GM12878 (cell line): ENCODE results near the gene OTUB2. TPM values are rescaled to one million over a fixed set of nuclear protein-coding genes. Genes with fewer than 3 reads are reported as not detected.

Experiments used
- ATAC-seq: fragments of 200-7000 bp; cut with Tn5 transposase; 3 replicates; pipeline ENCODE4 v1.9.1; 2020; ENCODE audit warnings: mild to moderate bottlenecking, moderate library complexity
- BruUV-seq: library from RNA; stranded (reverse); fragments of 400-500 nt; replicated peaks from 2 replicates; lab custom pipeline; 2021; lab: Mats Ljungman, UMichigan
- CTCF ChIA-PET: fragments of 300-600 bp; sonication (Branson Sonifier 250); formaldehyde crosslinking; extraction: SDS; loops from one replicate; lab custom pipeline; 2021; ENCODE audit warnings: inconsistent platforms; lab: Yijun Ruan, JAX
- POLR2A ChIA-PET: fragments of 350-600 bp; formaldehyde crosslinking; extraction: SDS; loops from one replicate; lab custom pipeline; 2021; ENCODE audit warnings: inconsistent platforms; lab: Charles Lee
- RAD21 ChIA-PET: fragments of 300-600 bp; sonication (Branson Sonifier 250); formaldehyde crosslinking; loops from one replicate; lab custom pipeline; 2023; ENCODE audit warnings: antibody characterized with exemption; ENCODE audit not compliant: unreplicated experiment; lab: Charles Lee
- SMC1A ChIA-PET: fragments of 300-600 bp; sonication (Branson Sonifier 250); formaldehyde crosslinking; loops from one replicate; lab custom pipeline; 2023; ENCODE audit not compliant: unreplicated experiment, uncharacterized antibody; lab: Charles Lee
- DNase-seq: peaks from one replicate; pipeline ENCODE4 v3.0.0-alpha.2; 2011; ENCODE audit warnings: low read depth, low spot score
- FAIRE-seq: peaks from 3 replicates; lab custom pipeline; 2011; peaks lifted over from hg19 to GRCh38; lab: Jason Lieb, UNC
- H2AFZ ChIP-seq: 2 replicates; pipeline ENCODE4 v1.6.0; 2011; ENCODE audit warnings: low read depth, low read length, control low read depth; ENCODE audit not compliant: control insufficient read depth
- H3K27ac ChIP-seq: 2 replicates; pipeline ENCODE4 v1.5.1; 2011; ENCODE audit warnings: control low read depth; ENCODE audit not compliant: control insufficient read depth, insufficient read depth
- H3K27me3 ChIP-seq, 2 experiments: replicated peaks in 1 of 2; 2 replicates each; pipeline versions ENCODE4 v1.6.0 to v1.6.1; 2011; ENCODE audit warnings: low read length in 1 of 2; ENCODE audit not compliant: control insufficient read depth in 2 of 2, insufficient read depth in 2 of 2
- H3K36me3 ChIP-seq, 2 experiments: 2 replicates each; pipeline ENCODE4 v1.5.1; 2011; ENCODE audit warnings: low read length in 1 of 2; ENCODE audit not compliant: control insufficient read depth in 2 of 2, insufficient read depth in 2 of 2
- H3K4me1 ChIP-seq: 2 replicates; pipeline ENCODE4 v1.6.1; 2011; ENCODE audit warnings: mild to moderate bottlenecking, low read length, moderate library complexity, mixed read lengths; ENCODE audit not compliant: control insufficient read depth, insufficient read depth
- H3K4me2 ChIP-seq: 2 replicates; pipeline ENCODE4 v1.6.0; 2011; ENCODE audit warnings: control low read depth; ENCODE audit not compliant: control insufficient read depth, insufficient read depth
- H3K4me3 ChIP-seq: fragments of 200-600 bp; sonication (generic); 2 replicates; pipeline ENCODE4 v1.5.1; 2016
- H3K79me2 ChIP-seq: 2 replicates; pipeline ENCODE4 v1.6.0; 2011; ENCODE audit warnings: low read length; ENCODE audit not compliant: control insufficient read depth, insufficient read depth
- H3K9ac ChIP-seq: 2 replicates; pipeline ENCODE4 v1.8.0; 2011; ENCODE audit warnings: low read length, control low read depth, mixed read lengths; ENCODE audit not compliant: control insufficient read depth, insufficient read depth
- H3K9me3 ChIP-seq: replicated peaks from 3 replicates; pipeline ENCODE4 v1.5.1; 2011; ENCODE audit warnings: mild to moderate bottlenecking, low read length; ENCODE audit not compliant: control insufficient read depth, insufficient read depth
- H4K20me1 ChIP-seq: 2 replicates; pipeline ENCODE4 v1.6.0; 2011; ENCODE audit not compliant: control insufficient read depth, insufficient read depth
- ATF3 ChIP-seq: IDR thresholded peaks from 2 replicates; pipeline ENCODE4 v1.6.1; 2011; ENCODE audit warnings: low read depth, mild to moderate bottlenecking, low read length, moderate library complexity, borderline replicate concordance; ENCODE audit errors: extremely low read depth
- BCL11A ChIP-seq: IDR thresholded peaks from 2 replicates; pipeline ENCODE4 v1.6.1; 2011; ENCODE audit warnings: low read depth, low read length
- CEBPB ChIP-seq, 2 experiments: fragments of 150-350 bp in 1 of 2; IDR thresholded peaks; 2 replicates each; pipeline ENCODE4 v1.6.1; 2012 to 2014; ENCODE audit warnings: low read depth in 2 of 2, low read length in 2 of 2, borderline replicate concordance in 1 of 2, inconsistent platforms in 1 of 2
- ETV6 ChIP-seq, 2 experiments: fragments of 450-650 bp in 1 of 2; IDR thresholded peaks in 1 of 2; conservative IDR thresholded peaks in 1 of 2; 2 replicates each; pipeline ENCODE4 v1.6.1; 2014; ENCODE audit warnings: antibody characterized with exemption in 1 of 2, borderline replicate concordance in 1 of 2, low read depth in 1 of 2, mild to moderate bottlenecking in 1 of 2, moderate library complexity in 1 of 2
- GATAD2B ChIP-seq: fragments of 450-650 bp; conservative IDR thresholded peaks from 2 replicates; pipeline ENCODE4 v1.6.1; 2017; ENCODE audit warnings: low read depth, mild to moderate bottlenecking, moderate library complexity
- LARP7 ChIP-seq: fragments of 450-650 bp; IDR thresholded peaks from 2 replicates; pipeline ENCODE4 v1.6.1; 2017; ENCODE audit warnings: mild to moderate bottlenecking
- MXI1 ChIP-seq: fragments of 150-350 bp; IDR thresholded peaks from 2 replicates; pipeline ENCODE4 v1.6.1; 2011; ENCODE audit warnings: low read depth, mild to moderate bottlenecking, inconsistent platforms, low read length, improper control_type of control experiment
- NFXL1 ChIP-seq: fragments of 450-650 bp; IDR thresholded peaks from 2 replicates; pipeline ENCODE4 v1.6.1; 2017; ENCODE audit warnings: antibody characterized with exemption, mild to moderate bottlenecking, borderline replicate concordance
- NR2C1 ChIP-seq: fragments of 450-650 bp; IDR thresholded peaks from 2 replicates; pipeline ENCODE4 v1.6.1; 2017; ENCODE audit warnings: antibody characterized with exemption, mild to moderate bottlenecking, moderate library complexity
- PAX5 ChIP-seq: IDR thresholded peaks from 2 replicates; pipeline ENCODE4 v1.6.1; 2011; ENCODE audit warnings: low read depth, low read length, borderline replicate concordance
- PAX8 ChIP-seq: fragments of 450-650 bp; IDR thresholded peaks from 2 replicates; pipeline ENCODE4 v1.6.1; 2017; ENCODE audit warnings: mild to moderate bottlenecking, moderate library complexity
- POLR2A ChIP-seq: IDR thresholded peaks from 2 replicates; pipeline ENCODE4 v1.6.1; 2011; ENCODE audit warnings: low read depth, mild to moderate bottlenecking, low read length
- RFX5 ChIP-seq: IDR thresholded peaks from 2 replicates; pipeline ENCODE4 v1.6.1; 2011; ENCODE audit warnings: low read depth, low read length, improper control_type of control experiment
- SIX5 ChIP-seq: IDR thresholded peaks from 2 replicates; pipeline ENCODE4 v1.6.1; 2011; ENCODE audit warnings: mild to moderate bottlenecking, low read depth, low read length, moderate library complexity; ENCODE audit not compliant: severe bottlenecking
- YY1 ChIP-seq: IDR thresholded peaks from 2 replicates; pipeline ENCODE4 v1.6.1; 2011; ENCODE audit warnings: low read depth, mild to moderate bottlenecking, low read length
- ZBTB4 ChIP-seq: fragments of 450-650 bp; formaldehyde crosslinking; IDR thresholded peaks from 2 replicates; pipeline ENCODE4 v1.4.0; 2022; ENCODE audit warnings: mild to moderate bottlenecking, moderate library complexity
- ZNF622 ChIP-seq: fragments of 450-650 bp; IDR thresholded peaks from 2 replicates; pipeline ENCODE4 v1.6.1; 2017; ENCODE audit warnings: mild to moderate bottlenecking, inconsistent platforms
- WGBS: methylation state at CpG from one replicate; pipeline ENCODE4 v1.1.6; 2016; ENCODE audit warnings: low lambda C conversion rate; ENCODE audit not compliant: insufficient replicate concordance, insufficient coverage; ENCODE audit errors: missing lambda C conversion rate; 5-methylcytosine and 5-hydroxymethylcytosine counted together
- in situ Hi-C: fragments of 300-500 bp; cut with MboI; formaldehyde crosslinking; loops from 9 replicates; pipeline ENCODE4 v1.14.3; 2018; ENCODE audit warnings: mixed read lengths
- intact Hi-C: fragments of 100-400 bp; cut with micrococcal nuclease; formaldehyde crosslinking; loops from one replicate; pipeline ENCODE4 v1.14.2; 2022; ENCODE audit not compliant: unreplicated experiment
- polyA plus RNA-seq, 11 experiments: library from polyadenylated mRNA; depleted of rRNA in 4 of 11; unstranded in 6 of 11; stranded (reverse) in 5 of 11; fragments of >200 nt; fragmentation: Nextera tagmentation in 4 of 11; fragmentation: Illumina TruSeq in 1 of 11; extraction: Ambion mirVana in 4 of 11; extraction: Trizol in 1 of 11; gene quantifications; 1 replicate in 1 of 11; 2 replicates in 10 of 11; pipeline versions ENCODE4 v1.2.1 to v1.2.3, GENCODE V29; 2011 to 2016; ENCODE audit warnings: inconsistent platforms in 2 of 11, missing spikeins in 2 of 11, low read depth in 1 of 11
- total RNA-seq, 4 experiments: library from RNA; depleted of rRNA in 3 of 4; stranded (reverse); fragments of >200 nt in 3 of 4; fragmentation: Illumina TruSeq in 1 of 4; extraction: Trizol in 1 of 4; gene quantifications; 2 replicates each; pipeline versions ENCODE4 v1.2.1 to v1.2.3, GENCODE V29; 2013 to 2021
- TF ChIP-seq, protein P1 (sequence below): IDR thresholded peaks from 2 replicates; pipeline ENCODE4 v1.6.1; 2012; ENCODE audit warnings: low read length, inconsistent platforms
- TF ChIP-seq, protein P2 (sequence below): fragments of 450-650 bp; IDR thresholded peaks from 2 replicates; pipeline ENCODE4 v1.6.1; 2017; ENCODE audit warnings: mild to moderate bottlenecking

OTUB2 gene
- total and polyA plus RNA-seq, 10 of the 15 experiments (the other 5 are each of a cell fraction or from before 2014, with no cell fraction given), result 0.05 to 0.82 (median 0.43) TPM

GRCh38 chr14:94019329-94019728 lies 6.8 kb upstream of the OTUB2 start:
- FAIRE-seq (no peak), ATAC-seq (no peak), DNase-seq (no peak)
- Histone ChIP-seq H3K27me3 (peaks cover 0 to 2% of the 10 kb centered on the region in 2 experiments; a peak in 1 of 4 replicates), H3K36me3 (no peaks in the 10 kb centered on the region), H2AFZ (no peak overlapping the region), H4K20me1 (no peaks in the 10 kb centered on the region), H3K9me3 (no peaks in the 10 kb centered on the region; the same call in 2 of the 3 replicates), H3K27ac (no peak overlapping the region), H3K4me1 (peaks cover 10% of the 10 kb centered on the region), H3K4me3 (no peak overlapping the region), H3K9ac (no peak overlapping the region), H3K4me2 (no peak overlapping the region), H3K79me2 (no peaks in the 10 kb centered on the region)
- 60% methylated on average over 6 of the region's 6 CpGs for WGBS
- intact Hi-C loops, result no loop called here
- in situ Hi-C loops, result no loop called here
- ChIA-PET CTCF (interaction anchor here (1.4 to 5.1 kb wide), 3 partner anchors 17 to 105 kb away, joined by 3 to 34 read pairs (median 5); no protein-coding TSS in a partner anchor), RAD21 (interaction anchor here (1.1 kb wide), 1 partner anchor 79 kb away, joined by 3 read pairs; no protein-coding TSS in a partner anchor), SMC1A (interaction anchor here (1.7 kb wide), 1 partner anchor 37 kb away, joined by 5 read pairs; no protein-coding TSS in a partner anchor), POLR2A (no interaction called here)
- no TSS peak for BruUV-seq
- no peak for TF ChIP-seq ZBTB4 (CRISPR knock-in tag)
- TF ChIP-seq, protein P1, sequence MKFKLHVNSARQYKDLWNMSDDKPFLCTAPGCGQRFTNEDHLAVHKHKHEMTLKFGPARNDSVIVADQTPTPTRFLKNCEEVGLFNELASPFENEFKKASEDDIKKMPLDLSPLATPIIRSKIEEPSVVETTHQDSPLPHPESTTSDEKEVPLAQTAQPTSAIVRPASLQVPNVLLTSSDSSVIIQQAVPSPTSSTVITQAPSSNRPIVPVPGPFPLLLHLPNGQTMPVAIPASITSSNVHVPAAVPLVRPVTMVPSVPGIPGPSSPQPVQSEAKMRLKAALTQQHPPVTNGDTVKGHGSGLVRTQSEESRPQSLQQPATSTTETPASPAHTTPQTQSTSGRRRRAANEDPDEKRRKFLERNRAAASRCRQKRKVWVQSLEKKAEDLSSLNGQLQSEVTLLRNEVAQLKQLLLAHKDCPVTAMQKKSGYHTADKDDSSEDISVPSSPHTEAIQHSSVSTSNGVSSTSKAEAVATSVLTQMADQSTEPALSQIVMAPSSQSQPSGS, result no peak
- TF ChIP-seq CEBPB (IDR thresholded peaks at IDR 0.05; ENCODE audit: borderline replicate concordance in 1 of 2, low read depth in 2 of 2, low read length in 2 of 2), result no peak
- no peak for TF ChIP-seq YY1
- no peak for TF ChIP-seq PAX5
- TF ChIP-seq POLR2A, result no peak
- TF ChIP-seq ATF3, result no peak
- no peak for TF ChIP-seq PAX8
- TF ChIP-seq NFXL1, result no peak
- TF ChIP-seq BCL11A, result no peak
- no peak for TF ChIP-seq NR2C1
- TF ChIP-seq ZNF622, result no peak
- TF ChIP-seq, protein P2, sequence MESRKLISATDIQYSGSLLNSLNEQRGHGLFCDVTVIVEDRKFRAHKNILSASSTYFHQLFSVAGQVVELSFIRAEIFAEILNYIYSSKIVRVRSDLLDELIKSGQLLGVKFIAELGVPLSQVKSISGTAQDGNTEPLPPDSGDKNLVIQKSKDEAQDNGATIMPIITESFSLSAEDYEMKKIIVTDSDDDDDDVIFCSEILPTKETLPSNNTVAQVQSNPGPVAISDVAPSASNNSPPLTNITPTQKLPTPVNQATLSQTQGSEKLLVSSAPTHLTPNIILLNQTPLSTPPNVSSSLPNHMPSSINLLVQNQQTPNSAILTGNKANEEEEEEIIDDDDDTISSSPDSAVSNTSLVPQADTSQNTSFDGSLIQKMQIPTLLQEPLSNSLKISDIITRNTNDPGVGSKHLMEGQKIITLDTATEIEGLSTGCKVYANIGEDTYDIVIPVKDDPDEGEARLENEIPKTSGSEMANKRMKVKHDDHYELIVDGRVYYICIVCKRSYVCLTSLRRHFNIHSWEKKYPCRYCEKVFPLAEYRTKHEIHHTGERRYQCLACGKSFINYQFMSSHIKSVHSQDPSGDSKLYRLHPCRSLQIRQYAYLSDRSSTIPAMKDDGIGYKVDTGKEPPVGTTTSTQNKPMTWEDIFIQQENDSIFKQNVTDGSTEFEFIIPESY, result no peak
- TF ChIP-seq RFX5, result no peak
- TF ChIP-seq ETV6 (conservative IDR thresholded peaks at IDR 0.05 in 1 of 2, IDR thresholded peaks at IDR 0.05 in 1 of 2; ENCODE audit: borderline replicate concordance in 1 of 2, low read depth in 1 of 2), result no peak
- no peak for TF ChIP-seq LARP7
- no peak for TF ChIP-seq MXI1
- TF ChIP-seq GATAD2B, result no peak
- TF ChIP-seq SIX5, result no peak
